HL-60/S4 (cell line): ENCODE results near the gene ETFA.

Experiments used
- in situ Hi-C: fragments of 300-500 bp; cut with MboI; formaldehyde crosslinking; loops from 2 replicates; pipeline ENCODE4 v1.14.3; 2022; ENCODE audit warnings: low sequenced_read_pairs

Gene ETFA

GRCh38 chr15:76340803-76341365 is 29.6 kb upstream of the ETFA start:
- in situ Hi-C loops, result no loop called here

GRCh38 chr15:76340198-76340802 is 29.0 kb upstream of the ETFA start:
- in situ Hi-C loops, result no loop called here

GRCh38 chr15:76339305-76340197 is 28.3 kb upstream of the ETFA start:
- in situ Hi-C loops, result no loop called here

- in situ Hi-C loops, result no loop called here
Observed at GRCh38 chr15:76338486-76339304, 27.4 kb upstream of the ETFA start.

GRCh38 chr15:76337696-76338485 is 26.6 kb upstream of the ETFA start:
- in situ Hi-C loops, result no loop called here

GRCh38 chr15:76337059-76337695 is 25.9 kb upstream of the ETFA start:
- in situ Hi-C loops, result no loop called here

- in situ Hi-C loops, result no loop called here
Observed at GRCh38 chr15:76336254-76337058, 25.2 kb upstream of the ETFA start, which contains the start of gene ISL2. Gene ISL2 (plus strand): TSS chr15:76336773. CDS start chr15:76336884, 111 bp downstream.

GRCh38 chr15:76335307-76336253 is 24.3 kb upstream of the ETFA start:
- in situ Hi-C loops, result no loop called here

- in situ Hi-C loops, result no loop called here
Observed at GRCh38 chr15:76334438-76335306, 23.4 kb upstream of the ETFA start.

- in situ Hi-C loops, result no loop called here
Observed at GRCh38 chr15:76333720-76334437, 22.6 kb upstream of the ETFA start.

GRCh38 chr15:76333309-76333708 is 22.0 kb upstream of the ETFA start:
- in situ Hi-C loops, result no loop called here

GRCh38 chr15:76332796-76333195 is 21.5 kb upstream of the ETFA start:
- in situ Hi-C loops, result no loop called here

GRCh38 chr15:76330080-76330680 is 18.9 kb upstream of the ETFA start:
- in situ Hi-C loops, result no loop called here

GRCh38 chr15:76328958-76329357 is 17.7 kb upstream of the ETFA start:
- in situ Hi-C loops, result no loop called here

- in situ Hi-C loops, result no loop called here
Observed at GRCh38 chr15:76328106-76328696, 16.9 kb upstream of the ETFA start.
